Fibroblast of skin of left quadriceps (primary cell): ENCODE data around the gene PLA2G6.
"Not testable (repeated sequence)": the region's sequence is repeated elsewhere in the genome, so short reads cannot be mapped to it uniquely, and the experiment has no call there.

ENCODE experiments used
- DNase-seq, 2 experiments: peaks; one replicate each; pipeline ENCODE4 v3.0.0-alpha.2; 2013; ENCODE audit warnings: low read depth in 2 of 2

The PLA2G6 gene

DNA sequence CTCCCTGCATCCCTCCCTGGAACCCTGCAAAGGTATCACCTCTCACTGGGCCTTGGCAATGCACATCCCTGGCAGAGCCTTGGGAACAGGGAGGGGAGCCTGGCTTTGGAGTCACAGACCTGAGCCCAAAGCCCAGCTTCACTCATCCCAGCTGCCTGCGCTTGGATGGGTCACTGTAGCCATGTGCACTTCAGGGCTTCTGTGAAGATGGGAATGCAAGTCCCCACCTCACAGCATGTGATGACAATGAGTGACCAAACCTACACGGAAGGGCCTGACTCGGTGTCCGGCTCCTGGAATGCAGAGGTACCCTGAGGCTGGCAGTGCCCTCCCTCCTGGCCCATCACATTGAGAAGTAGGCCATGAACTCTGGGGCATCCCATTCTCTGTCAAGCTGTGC, 48.3 kb downstream of the PLA2G6 start:
- DNase-seq, result no peak

DNA sequence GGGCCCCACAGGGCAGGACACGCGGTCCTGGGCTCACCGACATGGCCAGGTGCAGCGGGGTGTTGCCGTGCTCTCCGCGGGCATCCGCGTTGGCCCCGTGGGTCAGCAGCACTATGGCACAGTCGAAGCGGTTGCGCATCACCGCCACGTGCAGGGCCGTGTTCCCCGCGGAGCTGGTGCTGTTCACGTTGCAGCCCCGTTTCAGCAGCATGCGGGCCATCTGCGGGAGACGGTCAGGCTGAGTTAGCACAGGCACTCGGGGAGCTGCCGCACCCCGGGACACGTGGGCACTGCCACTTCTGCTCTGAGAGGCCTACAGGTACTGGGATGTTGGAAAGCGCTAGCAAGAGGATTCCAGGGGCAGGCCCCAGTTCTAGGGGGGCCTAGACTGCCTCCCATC, 48.8 kb downstream of the PLA2G6 start:
- DNase-seq, result no peak

DNA sequence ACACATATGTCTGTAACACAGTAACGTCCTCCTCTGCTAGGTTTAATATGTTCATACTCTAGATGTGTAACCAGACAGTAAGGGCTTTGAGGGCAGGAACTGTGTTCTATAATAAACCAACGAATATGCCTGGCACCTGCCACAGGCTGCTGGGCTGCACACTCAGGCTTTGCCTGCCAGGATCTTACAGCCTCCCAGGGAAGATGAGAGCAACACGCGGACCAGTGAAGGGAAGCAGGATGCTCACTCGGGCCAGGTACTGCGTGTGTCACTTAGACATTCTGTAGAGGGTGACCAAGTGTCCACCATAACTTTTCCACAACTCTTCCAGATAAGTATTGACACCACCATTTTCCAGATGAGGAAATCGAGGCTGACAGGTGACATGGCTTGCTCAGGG, 49.5 kb downstream of the PLA2G6 start:
- DNase-seq, result no peak

DNA sequence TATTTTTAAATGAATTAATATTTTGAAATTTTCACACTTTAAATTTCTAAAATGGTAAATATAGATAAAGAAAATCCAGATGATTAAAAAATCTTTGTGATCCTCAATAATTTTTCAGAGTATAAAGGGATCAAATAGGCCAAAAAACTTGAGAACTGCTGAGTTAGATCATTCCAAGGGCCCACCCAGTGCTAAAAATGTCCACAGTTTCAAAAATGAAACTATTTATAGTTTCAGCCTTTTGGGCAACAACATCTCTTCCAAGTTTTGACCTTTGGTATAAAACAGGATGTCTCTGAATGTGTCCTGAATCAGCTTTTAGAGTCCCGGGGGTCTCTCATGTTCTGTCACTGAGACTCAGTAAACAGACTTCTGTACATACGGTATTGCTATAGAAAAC, 50.2 kb downstream of the PLA2G6 start:
- no peak for DNase-seq

DNA sequence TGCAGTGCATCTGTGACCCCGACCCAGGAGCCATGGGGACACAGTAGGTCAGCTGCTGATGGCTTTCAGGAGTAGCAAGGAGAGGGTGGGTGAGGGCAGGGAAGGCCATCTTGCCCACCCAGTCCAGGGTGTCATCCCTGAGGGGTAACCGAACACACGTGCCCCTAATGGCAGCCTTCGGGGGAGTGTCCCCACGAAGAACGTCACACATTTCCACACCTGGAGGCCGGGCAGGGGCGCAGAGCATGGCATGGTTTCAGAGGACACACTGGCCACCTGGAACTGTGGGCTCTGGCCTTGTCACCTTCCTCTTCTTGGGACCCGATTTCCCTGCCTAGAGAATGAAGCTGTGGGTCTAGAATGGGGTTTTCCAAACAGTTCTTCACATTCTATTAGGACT, 51.8 kb downstream of the PLA2G6 start:
- no peak for DNase-seq

DNA sequence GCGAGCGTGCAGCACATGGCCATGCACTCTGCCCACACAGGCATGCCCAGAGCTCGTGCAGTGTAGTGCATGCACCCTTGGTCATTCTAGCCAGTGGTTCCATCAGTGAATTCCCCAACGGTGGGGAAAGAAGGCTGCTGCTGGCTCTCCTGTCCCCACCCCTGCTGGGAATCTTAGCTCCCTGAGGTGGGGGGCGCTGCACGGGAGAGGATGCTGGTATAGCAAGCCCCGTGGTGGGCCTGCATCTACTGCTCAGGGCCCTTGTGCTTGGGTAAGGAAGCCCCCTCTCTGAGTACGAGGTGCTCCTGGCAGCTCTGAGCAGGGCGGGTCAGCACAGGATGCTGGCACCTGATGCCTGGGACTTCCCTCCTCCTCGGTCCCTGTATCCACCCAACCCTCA, 52.6 kb downstream of the PLA2G6 start:
- DNase-seq, result no peak

DNA sequence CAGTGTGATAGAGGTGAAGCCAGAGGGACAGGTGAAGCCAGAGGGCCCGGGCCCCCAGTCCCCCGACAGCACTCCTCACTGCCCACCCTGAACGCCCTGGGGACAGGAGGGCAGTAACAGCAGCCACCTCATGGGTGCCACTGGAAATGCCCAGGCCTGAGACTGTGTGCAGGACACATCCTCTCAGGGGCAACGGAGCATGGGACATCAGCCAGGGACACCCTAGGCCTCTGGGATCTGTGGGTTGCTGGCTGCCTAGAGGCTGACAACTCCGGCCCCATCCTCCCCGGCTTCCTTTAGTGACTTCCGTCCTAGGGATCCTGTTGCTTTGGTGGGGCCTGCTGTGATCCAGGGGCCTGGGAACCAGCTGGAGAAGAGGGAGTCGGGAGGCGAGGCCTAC, 53.8 kb downstream of the PLA2G6 start:
- DNase-seq, result no peak

DNA sequence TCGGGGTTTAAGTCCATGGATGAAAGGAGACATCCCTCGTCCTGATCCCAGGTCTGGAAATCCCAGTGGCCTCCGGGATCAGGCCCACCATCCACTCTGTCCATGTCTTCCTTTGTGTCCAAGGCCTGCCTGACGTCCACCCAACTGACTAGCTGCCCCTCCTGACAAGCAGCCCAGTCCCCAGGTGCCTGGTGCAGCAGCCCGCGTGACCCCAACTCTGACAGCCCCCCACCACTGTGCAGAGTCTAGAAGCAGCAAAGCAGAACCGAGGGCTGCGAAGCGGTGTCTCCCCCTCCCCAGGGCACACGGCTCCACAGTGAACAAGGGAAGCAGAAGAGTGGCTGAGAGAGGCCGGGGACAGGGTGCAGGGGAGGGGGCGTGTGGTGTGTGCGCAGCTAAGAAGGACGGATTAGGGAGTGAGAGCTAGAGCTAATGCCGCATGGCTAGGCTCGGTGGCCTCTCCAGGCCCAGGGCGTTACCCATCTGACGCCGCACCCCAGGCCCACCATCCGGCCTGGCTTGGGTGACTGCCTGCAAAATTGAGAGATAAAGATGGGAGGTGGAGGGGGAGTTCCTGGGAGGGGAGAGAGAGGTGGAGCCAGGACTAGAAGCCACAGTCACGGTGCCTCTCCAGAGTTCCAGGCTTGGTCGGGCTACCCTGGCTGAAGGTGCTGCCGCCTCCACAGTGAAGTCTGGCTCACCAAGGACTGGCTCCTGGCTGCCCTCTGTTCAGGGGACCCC, 54.5 kb downstream of the PLA2G6 start:
- DNase-seq, result no peak

DNA sequence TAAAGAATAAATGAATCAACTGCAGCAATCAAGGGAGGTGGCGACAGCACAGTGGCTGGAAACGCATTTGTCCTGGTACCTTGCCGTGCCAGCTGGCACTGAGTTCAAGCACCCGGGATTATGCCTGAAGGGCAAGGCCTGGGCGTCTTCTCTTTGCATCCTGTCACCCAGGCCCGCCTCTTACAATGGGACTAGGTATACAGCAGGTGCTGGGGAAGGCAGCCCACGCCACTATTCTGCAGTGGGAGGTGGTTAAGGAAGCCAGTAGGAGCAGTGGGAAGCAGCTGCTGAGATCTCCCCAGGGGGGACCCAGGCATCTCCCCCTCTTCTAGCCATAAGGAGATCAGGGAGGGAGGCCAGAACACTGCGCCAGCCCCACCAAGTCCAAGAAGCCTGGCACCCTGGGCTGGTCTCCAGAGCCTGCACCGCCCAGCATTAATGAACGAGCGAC, 55.9 kb downstream of the PLA2G6 start:
- DNase-seq, result no peak

DNA sequence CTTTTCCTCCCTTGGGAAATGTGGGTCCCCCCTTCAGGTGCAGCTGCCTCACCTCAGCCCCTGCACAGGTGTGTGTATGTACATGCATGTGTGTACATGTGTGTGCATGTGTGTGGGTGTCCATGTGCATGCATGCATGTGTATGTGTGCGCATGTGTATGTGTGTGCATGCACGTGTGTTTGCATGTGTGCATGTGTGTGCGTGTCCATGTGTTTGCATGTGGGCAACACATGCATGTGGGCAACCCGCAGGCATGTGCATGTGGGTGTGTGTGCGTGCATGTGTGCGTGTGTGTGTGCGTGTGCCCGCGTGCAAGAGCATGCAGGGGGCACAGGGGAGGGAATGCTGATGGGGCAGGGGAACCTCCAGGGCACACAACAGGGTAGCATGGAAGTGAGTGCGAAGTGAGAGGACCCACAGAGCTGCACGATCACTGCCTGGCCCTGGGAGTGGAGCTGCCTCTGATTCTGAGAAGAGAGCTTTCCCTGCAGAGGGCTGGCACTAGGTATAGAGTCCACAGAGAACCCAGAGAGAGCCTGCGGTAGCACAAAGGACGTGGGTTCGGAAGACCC, 56.5 kb downstream of the PLA2G6 start:
- DNase-seq, result no peak

DNA sequence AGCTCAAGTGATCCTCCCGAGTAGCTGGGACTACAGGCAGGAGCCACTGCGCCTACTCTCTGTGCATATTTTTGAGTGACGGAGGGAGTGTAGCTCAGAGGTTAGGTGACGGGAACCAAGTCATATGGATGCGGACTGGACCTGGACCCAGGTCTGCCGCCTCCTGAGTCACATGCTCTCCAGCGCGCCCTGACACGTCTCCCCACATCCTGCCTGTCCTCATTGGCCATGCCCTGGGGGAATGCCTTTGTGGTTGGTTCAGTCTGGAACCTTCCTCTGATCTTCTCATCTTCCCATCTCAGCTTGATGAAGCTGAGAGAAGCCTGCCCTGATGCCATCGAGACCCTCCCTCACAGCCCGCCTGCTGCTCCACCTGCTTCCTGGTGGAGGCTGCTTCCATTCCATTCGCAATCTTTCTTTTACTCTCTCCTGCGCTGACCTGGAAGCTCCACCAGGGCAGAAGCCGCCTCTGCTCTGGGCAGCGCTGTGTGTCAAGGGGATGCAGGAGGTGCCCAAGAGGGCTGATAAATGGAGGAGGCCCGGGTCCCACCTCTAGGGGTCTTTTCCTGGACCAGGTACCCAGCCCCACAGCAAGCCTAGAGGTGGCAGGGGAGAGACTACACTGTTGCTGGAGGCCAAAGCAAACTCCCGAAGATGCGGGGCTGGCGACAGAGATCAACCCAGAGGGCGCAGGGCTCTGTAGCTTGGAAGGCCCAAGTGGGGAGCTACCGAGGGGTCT, 57.2 kb downstream of the PLA2G6 start:
- DNase-seq, result no peak

DNA sequence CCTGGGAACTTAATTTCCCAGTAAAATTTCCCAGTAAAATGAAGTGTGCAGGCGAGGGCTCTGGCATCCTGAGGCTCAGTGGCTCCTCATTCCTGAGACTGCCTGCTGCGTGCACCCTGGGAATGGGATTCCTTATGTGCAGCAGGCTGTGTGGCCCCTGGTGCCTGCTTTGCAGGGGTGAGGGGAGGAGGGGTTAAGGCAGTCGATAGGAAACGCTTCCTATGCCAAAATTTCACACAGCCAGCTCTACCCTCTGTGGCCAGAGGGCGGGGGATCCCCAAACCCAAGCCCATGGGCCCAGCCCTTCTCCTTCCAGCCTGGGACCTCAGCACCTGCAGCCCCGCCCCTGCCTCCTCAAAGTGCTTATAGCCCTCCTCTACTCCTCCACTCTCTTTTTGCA, 59.0 kb downstream of the PLA2G6 start:
- DNase-seq, result no peak

DNA sequence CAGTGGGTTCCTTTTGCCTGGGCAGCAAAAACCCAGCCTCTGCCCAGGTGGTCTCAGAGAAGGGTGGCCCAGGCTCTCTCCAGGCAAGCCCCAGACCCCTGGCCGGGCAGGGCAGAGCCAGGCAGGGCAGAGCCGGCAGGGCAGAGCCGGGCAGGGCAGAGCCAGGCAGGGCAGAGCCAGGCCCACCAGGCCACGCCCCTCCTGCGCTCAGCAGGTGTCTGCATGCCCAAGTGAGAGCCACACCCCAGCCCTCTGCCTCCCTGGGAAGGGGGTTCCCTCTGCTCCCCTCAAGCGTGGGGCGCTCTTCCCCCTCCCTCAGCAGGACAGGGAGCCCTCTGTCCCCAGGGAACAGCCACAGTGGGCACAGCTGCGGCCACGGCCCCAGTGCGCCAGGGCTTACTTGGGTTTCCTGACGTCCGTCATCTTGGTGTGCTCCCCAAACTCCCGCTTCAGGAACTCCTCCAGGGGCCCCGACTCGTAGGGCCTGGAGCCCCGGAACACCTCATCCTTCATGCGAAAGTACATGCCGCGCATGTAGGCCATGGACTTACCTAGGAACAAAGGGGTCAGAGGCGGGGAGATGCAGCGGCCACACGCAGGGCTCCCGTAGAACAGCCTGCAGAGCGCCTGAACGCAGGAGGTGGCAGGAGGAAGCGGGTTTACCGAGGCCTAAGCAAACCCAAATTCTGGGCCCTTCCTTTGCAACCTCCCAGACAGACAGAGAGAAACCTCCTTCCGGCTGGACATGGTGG, 61.1 kb downstream of the PLA2G6 start:
- DNase-seq, result no peak

DNA sequence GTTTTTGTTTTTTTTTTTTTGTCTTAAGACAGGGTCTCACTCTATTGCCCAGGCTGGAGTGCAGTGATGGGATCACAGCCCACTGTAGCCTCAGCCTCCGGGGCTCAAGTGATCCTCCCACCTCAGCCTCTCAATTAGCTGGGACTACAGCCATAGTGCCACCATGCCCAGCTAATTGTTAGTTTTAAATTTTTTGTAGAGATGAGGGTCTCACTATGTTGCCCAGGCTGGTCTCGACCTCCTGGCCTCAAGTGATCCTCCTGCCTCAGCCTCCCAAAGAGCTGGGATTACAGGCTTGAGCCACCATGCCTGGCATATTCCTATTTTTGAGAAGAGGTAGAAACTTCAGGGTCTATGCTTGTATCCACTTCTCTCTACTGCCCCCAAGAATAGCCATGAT, 62.9 kb downstream of the PLA2G6 start:
- not testable (repeated sequence) for DNase-seq

DNA sequence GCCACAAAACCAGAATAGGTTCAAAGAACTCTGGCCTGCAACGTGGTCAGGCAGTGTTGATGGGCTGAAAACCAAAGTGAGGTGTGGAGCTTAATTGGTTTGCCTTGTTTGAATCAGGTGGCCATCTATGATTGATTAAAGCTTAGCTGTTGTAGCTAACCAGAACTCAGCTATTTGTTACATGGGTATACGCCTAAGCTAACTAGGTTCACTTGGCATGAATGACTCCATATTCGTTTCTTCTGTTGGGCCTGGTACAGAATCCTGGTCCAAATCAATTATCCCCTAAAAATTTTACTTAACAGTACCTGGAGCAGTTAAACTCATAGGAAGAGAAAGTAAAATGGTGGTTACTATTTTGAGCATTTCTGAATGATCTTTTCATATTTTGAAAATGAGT, 63.4 kb downstream of the PLA2G6 start:
- no peak for DNase-seq

DNA sequence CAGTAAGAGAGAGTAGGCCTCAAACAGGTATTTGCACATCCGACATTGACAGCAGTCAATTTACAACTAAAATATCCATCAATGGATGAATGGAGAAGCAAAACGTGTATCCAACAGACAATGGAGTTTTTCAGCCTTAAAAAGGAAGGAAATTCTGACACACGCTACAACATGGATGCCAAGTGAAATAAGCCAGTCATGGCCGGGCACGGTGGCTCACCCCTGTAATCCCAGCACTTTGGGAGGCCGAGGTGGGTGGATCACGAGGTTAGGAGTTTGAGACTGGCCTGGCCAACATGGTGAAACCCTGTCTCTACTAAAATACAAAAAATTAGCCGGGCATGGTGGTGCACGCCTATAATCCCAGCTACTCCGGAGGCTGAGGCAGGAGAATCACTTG, 64.1 kb downstream of the PLA2G6 start:
- DNase-seq, result not testable (repeated sequence)

DNA sequence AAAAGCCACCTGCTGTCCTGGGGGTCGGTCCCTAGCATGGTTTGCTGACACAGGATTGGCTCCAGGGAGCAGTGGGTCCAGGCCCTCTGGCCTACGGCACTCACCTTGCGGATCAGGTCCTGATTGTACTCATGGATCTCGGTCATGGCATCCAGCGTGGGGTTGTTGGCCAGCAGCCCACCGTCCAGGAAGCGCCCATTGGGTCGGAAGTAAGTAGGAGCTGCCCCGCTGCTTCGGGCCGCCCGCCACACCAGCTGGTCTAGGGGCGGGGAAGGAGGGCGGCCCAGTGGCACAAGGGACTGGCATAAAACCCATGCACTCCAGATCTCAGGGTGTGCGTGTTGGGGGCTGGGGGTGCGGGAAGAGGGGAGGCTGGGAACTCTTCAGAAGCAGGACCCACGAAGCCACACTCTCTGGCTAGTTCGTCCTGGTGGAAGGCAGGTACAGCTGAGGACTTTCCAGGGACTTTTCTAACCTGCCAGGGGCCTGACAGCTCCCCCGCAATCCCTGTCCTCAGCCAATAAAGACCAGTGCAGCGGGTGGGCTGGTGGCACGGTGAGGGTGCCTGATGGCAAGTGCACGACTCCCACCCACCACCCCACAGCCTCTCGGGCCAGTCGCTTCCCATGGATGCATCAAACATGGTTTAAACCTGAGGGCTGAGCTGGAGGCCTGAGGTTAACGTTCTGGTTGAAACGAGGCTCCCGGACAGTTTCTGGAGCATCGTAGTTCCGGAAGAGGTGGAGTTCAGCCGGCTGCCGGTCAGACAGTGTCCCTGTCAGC, 66.0 kb downstream of the PLA2G6 start:
- DNase-seq, result no peak

DNA sequence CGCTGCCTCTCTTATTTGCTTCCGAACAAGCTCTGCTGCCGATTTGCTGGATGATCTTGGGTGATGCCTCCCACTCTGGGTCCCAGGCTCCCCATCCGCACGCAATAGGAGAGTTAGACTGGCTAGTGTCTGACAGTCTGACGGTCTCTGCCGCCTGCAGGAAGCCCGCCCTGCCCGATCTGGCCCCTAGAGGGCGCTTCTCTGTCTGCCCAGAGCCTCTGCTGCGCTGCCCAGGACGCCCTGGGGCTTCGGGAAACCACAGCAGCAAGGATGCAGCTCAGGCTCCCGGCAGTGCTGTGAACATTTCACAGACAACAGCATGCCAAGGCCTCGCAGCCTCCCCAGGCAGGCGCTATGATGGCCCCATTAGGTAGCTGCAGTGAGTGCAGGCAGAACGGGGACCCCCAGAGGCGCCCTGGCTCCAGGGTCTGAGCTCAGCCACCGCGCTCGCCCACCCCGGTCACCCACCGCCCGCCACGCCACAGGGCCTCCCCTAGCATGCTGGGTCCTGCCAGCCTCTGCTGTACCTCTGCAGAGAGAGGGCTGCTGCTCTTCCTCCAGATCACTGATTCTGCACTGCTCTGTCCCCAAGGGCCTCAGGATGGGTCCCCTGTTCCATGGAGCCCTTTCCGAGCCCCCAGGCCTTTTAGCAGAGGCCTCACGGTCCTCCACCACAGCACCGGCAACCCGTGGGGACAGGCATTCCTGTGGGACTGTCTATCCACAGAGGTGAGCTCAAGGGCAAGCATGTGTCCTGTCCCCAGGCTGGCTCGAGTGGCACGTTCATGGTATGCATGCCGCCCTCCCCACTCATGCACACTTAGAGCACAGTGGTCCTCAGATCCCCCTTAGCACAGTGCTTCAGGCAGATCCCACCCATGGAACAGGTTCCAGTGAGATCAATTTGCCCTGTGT, 66.9 kb downstream of the PLA2G6 start:
- peak; percentile 49 to 51 for DNase-seq

DNA sequence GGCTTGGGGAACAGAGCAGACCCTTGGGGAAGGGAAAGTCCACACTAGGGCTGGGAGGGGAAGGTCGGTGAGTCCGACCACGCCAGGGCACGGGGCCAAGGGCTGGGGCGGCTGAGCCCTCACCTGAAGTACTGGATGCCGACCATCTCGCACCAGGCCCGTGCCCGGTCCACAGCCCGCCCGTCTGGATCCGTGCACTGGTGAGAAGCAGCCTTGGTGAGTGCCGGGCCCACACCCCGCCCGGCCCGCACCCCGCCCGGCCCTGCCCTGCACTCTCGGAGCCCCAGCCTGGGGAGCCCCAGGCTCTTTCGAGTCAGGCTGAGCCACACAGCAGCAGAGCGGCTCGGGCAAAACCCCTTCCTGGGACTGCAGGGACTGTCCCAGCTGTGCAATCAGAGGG, 69.2 kb downstream of the PLA2G6 start:
- DNase-seq, result no peak

DNA sequence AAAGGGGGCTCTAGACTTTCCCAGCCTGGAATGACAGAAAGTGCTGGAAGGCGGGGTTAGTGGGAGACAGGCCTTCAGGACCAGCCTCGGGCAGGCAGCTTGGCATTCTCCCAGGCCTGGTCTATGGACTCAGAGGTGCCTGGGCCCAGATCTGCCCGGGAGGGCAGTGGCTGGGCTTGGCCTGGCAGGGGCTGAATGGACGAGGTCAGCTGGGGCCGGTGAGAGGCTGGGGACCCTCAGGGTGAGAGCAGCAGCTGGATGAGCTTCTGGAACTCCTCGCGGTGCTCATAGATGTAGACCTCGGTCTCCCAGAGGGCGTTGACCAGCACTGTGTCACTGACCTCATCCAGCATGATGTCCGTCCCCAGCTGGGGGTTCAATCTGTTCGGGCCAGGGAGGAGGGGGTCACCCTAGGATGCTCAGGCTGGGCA, 69.7 kb downstream of the PLA2G6 start:
- no peak for DNase-seq
